Hepatic stellate cell (primary cell): ENCODE results near the gene IRX4.

Source experiments
- DNase-seq: peaks from one replicate; pipeline ENCODE4 v3.0.0; 2011; ENCODE audit warnings: low spot score

Gene IRX4

GRCh38 chr5:1882337-1883119 is at the start of gene IRX4:
Gene IRX4 (minus strand): TSS chr5:1882925. CDS start chr5:1882647, 278 bp downstream.
- DNase-seq: peak; percentile 53

- no peak for DNase-seq
These were observed 49.0 kb upstream of the IRX4 start for GRCh38 chr5:1931604-1932231.

GRCh38 chr5:1930880-1931603 is 48.3 kb upstream of the IRX4 start:
- DNase-seq: no peak

GRCh38 chr5:1930501-1930879 is 47.8 kb upstream of the IRX4 start:
- no peak for DNase-seq

- DNase-seq: no peak
These were observed 46.6 kb upstream of the IRX4 start for GRCh38 chr5:1929108-1929991.

GRCh38 chr5:1926471-1927341 is 44.0 kb upstream of the IRX4 start:
- DNase-seq: no peak

- DNase-seq: no peak
These were observed 43.3 kb upstream of the IRX4 start for GRCh38 chr5:1926071-1926440.

GRCh38 chr5:1925111-1926070 is 42.7 kb upstream of the IRX4 start:
- no peak for DNase-seq

GRCh38 chr5:1923766-1924165 is 41.0 kb upstream of the IRX4 start:
- DNase-seq: no peak

- no peak for DNase-seq
These were observed 40.6 kb upstream of the IRX4 start for GRCh38 chr5:1923341-1923740.

GRCh38 chr5:1921711-1922110 is 39.0 kb upstream of the IRX4 start:
- DNase-seq: no peak

- no peak for DNase-seq
These were observed 37.0 kb upstream of the IRX4 start for GRCh38 chr5:1919750-1920149.

- DNase-seq: no peak
These were observed 36.5 kb upstream of the IRX4 start for GRCh38 chr5:1919209-1919566.

- no peak for DNase-seq
These were observed 35.9 kb upstream of the IRX4 start for GRCh38 chr5:1918488-1919208.

- no peak for DNase-seq
These were observed 35.2 kb upstream of the IRX4 start for GRCh38 chr5:1917830-1918487.

GRCh38 chr5:1916041-1917001 is 33.6 kb upstream of the IRX4 start:
- no peak for DNase-seq

GRCh38 chr5:1915316-1915715 is 32.6 kb upstream of the IRX4 start:
- DNase-seq: no peak

GRCh38 chr5:1914471-1914870 is 31.7 kb upstream of the IRX4 start:
- DNase-seq: no peak
